SK-N-MC (cell line): ENCODE results near the gene ARHGAP24.

Source experiments
- DNase-seq: peaks from one replicate; pipeline ENCODE4 v3.0.0-alpha.2; 2011; ENCODE audit warnings: low read depth, low spot score
- H3K27ac ChIP-seq: fragments of 200-600 bp; sonication (generic); 2 replicates; pipeline ENCODE4 v1.5.1; 2016; ENCODE audit warnings: mixed run types
- H3K36me3 ChIP-seq: fragments of 200-600 bp; sonication (generic); 2 replicates; pipeline ENCODE4 v1.6.1; 2017; ENCODE audit warnings: antibody characterized with exemption, low read length, mixed read lengths; ENCODE audit not compliant: insufficient read depth
- H3K4me3 ChIP-seq: fragments of 200-600 bp; sonication (generic); 2 replicates; pipeline ENCODE4 v1.5.1; 2016
- H3K9ac ChIP-seq: fragments of 200-600 bp; sonication (generic); 2 replicates; pipeline ENCODE4 v1.8.0; 2017; ENCODE audit warnings: mixed run types, mixed read lengths; ENCODE audit not compliant: insufficient read length
- H3K9me3 ChIP-seq: fragments of 200-600 bp; sonication (generic); 2 replicates; pipeline ENCODE4 v1.6.1; 2017; ENCODE audit warnings: low read depth, mild to moderate bottlenecking, antibody characterized with exemption, low read length, moderate library complexity, mixed read lengths
- EZH2 ChIP-seq: fragments of 200-600 bp; sonication (generic); IDR thresholded peaks from one replicate; pipeline ENCODE4 v1.6.1; 2017; ENCODE audit warnings: antibody characterized with exemption
- FOXP2 ChIP-seq: optimal IDR thresholded peaks from 2 replicates; pipeline ENCODE3; 2011; ENCODE audit warnings: mild to moderate bottlenecking, moderate library complexity; ENCODE audit not compliant: insufficient read depth; ENCODE audit errors: extremely low read length, control extremely low read depth
- POLR2AphosphoS5 ChIP-seq: IDR thresholded peaks from 2 replicates; pipeline ENCODE4 v1.6.1; 2012; ENCODE audit warnings: mild to moderate bottlenecking, low read depth, low read length, borderline replicate concordance

The ARHGAP24 gene

GRCh38 chr4:85967872-85968271 is 492.9 kb downstream of the ARHGAP24 start:
- Histone ChIP-seq H3K9ac (no peak overlapping the region), H3K27ac (no peak overlapping the region), H3K36me3 (no peaks in the 10 kb centered on the region), H3K4me3 (no peak overlapping the region), H3K9me3 (no peaks in the 10 kb centered on the region)
- no peak for DNase-seq
- no peak for TF ChIP-seq EZH2
- TF ChIP-seq POLR2AphosphoS5, result no peak
- no peak for TF ChIP-seq FOXP2

GRCh38 chr4:85968945-85969819 is 494.2 kb downstream of the ARHGAP24 start:
- H3K4me3 ChIP-seq, result no peak overlapping the region
- TF ChIP-seq FOXP2, result no peak
- H3K9ac ChIP-seq, result no peak overlapping the region
- H3K27ac ChIP-seq, result no peak overlapping the region
- H3K9me3 ChIP-seq, result no peaks in the 10 kb centered on the region
- no peak for DNase-seq
- no peaks in the 10 kb centered on the region for H3K36me3 ChIP-seq

GRCh38 chr4:85970535-85970934 is 495.6 kb downstream of the ARHGAP24 start:
- no peak overlapping the region for H3K4me3 ChIP-seq
- no peak overlapping the region for H3K9ac ChIP-seq
- H3K27ac ChIP-seq, result no peak overlapping the region
- no peak for DNase-seq
- TF ChIP-seq FOXP2, result no peak
- no peak for TF ChIP-seq POLR2AphosphoS5
- TF ChIP-seq EZH2, result no peak
- H3K36me3 ChIP-seq, result no peaks in the 10 kb centered on the region
- H3K9me3 ChIP-seq, result no peaks in the 10 kb centered on the region

- Histone ChIP-seq H3K36me3 (no peaks in the 10 kb centered on the region), H3K4me3 (no peak overlapping the region), H3K27ac (no peak overlapping the region), H3K9ac (no peak overlapping the region), H3K9me3 (no peaks in the 10 kb centered on the region)
- DNase-seq, result no peak
- TF ChIP-seq EZH2 (no peak), POLR2AphosphoS5 (no peak), FOXP2 (no peak)
These were observed 504.3 kb downstream of the ARHGAP24 start for GRCh38 chr4:85979276-85979675.

DNA sequence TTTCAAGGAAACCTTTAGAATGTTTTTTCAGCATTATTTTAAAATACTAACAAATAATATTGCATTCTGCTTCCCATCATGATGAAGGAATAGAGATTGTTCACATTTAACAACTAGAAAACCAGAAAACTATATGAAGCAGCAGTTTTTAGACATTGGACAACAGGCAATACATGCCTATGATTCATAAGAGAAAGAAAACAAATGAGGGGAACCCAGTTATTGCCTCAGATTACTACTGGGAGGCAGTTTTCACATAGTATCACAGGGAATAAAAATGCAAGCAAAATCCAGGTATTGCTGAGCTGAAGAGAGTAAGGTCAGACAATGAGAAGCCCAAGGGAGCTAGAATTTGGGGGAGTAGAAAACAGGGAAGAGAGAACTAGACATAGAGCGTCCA is 511.3 kb downstream of the ARHGAP24 start:
- TF ChIP-seq POLR2AphosphoS5 (no peak), FOXP2 (no peak), EZH2 (no peak)
- Histone ChIP-seq H3K9ac (no peak overlapping the region), H3K27ac (no peak overlapping the region), H3K4me3 (no peak overlapping the region), H3K9me3 (no peaks in the 10 kb centered on the region), H3K36me3 (no peaks in the 10 kb centered on the region)
- no peak for DNase-seq

- Histone ChIP-seq H3K9me3 (no peaks in the 10 kb centered on the region), H3K4me3 (no peak overlapping the region), H3K9ac (no peak overlapping the region), H3K27ac (no peak overlapping the region), H3K36me3 (no peaks in the 10 kb centered on the region)
- no peak for DNase-seq
- no peak for TF ChIP-seq POLR2AphosphoS5
- no peak for TF ChIP-seq EZH2
- TF ChIP-seq FOXP2, result no peak
These were observed 518.7 kb downstream of the ARHGAP24 start for GRCh38 chr4:85993641-85994040.

DNA sequence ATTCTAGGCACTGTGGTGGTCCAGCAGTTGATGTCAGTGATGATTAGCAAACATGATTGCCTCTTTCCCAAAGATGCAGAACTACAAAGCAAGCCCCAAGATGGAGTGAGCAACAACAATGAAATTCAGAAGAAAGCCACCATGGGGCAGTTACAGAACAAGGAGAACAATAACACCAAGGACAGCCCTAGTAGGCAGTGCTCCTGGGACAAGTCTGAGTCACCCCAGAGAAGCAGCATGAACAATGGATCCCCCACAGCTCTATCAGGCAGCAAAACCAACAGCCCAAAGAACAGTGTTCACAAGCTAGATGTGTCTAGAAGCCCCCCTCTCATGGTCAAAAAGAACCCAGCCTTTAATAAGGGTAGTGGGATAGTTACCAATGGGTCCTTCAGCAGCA is 519.6 kb downstream of the ARHGAP24 start:
- Histone ChIP-seq H3K36me3 (no peaks in the 10 kb centered on the region), H3K27ac (no peak overlapping the region), H3K9me3 (no peaks in the 10 kb centered on the region), H3K4me3 (no peak overlapping the region), H3K9ac (no peak overlapping the region)
- no peak for TF ChIP-seq POLR2AphosphoS5
- TF ChIP-seq EZH2, result no peak
- TF ChIP-seq FOXP2, result no peak
- no peak for DNase-seq

DNA sequence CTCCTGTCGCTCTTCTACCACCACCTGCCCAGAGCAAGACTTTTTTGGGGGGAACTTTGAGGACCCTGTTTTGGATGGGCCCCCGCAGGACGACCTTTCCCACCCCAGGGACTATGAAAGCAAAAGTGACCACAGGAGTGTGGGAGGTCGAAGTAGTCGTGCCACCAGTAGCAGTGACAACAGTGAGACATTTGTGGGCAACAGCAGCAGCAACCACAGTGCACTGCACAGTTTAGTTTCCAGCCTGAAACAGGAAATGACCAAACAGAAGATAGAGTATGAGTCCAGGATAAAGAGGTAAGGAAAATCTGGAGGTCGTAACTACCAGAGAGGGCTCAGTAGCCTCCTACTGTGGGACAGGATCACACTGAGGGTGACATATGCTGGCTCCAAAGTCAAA is 520.4 kb downstream of the ARHGAP24 start:
- TF ChIP-seq EZH2, result no peak
- TF ChIP-seq FOXP2, result no peak
- no peak for TF ChIP-seq POLR2AphosphoS5
- DNase-seq, result no peak
- Histone ChIP-seq H3K36me3 (no peaks in the 10 kb centered on the region), H3K4me3 (no peak overlapping the region), H3K9me3 (no peaks in the 10 kb centered on the region), H3K9ac (no peak overlapping the region), H3K27ac (no peak overlapping the region)

DNA sequence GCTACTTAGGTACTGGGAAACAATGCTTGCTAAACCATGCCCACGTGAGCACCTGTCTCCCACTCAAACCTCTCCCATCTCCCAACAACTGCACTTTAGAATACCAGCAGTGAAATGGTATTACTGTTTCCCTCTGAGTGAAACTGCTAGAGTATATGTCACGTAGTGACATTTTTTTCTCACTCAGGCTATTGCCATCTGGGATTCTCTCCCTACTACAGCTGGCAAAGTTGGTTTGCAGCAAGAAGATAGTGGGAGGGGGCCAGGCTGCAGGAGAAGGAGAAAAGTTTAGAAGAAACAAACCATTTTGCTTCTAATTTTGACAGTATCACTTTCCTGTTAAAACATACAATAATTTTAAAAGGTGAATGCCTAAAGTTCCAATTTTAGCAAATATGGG is 526.6 kb downstream of the ARHGAP24 start:
- TF ChIP-seq FOXP2 (no peak), POLR2AphosphoS5 (no peak), EZH2 (no peak)
- Histone ChIP-seq H3K27ac (no peak overlapping the region), H3K36me3 (no peaks in the 10 kb centered on the region), H3K9me3 (no peaks in the 10 kb centered on the region), H3K4me3 (no peak overlapping the region), H3K9ac (no peak overlapping the region)
- no peak for DNase-seq
